Mammary epithelial cell (primary cell): ENCODE measurements around the gene AFG1L.

Experiments used
- CTCF ChIP-seq, 2 donors: IDR thresholded peaks in 1 of 2; conservative IDR thresholded peaks in 1 of 2; 2 replicates each; pipeline ENCODE4 v1.5.1; 2011 to 2012; ENCODE audit warnings: inconsistent platforms in 2 of 2, low read length in 2 of 2, mild to moderate bottlenecking in 2 of 2, control low read depth in 1 of 2, low read depth in 1 of 2; ENCODE audit not compliant: insufficient read depth in 1 of 2; ENCODE audit errors: extremely low read depth in 1 of 2
- EZH2 ChIP-seq: IDR thresholded peaks from 2 replicates; pipeline ENCODE4 v1.6.1; 2012; ENCODE audit warnings: low read length, inconsistent platforms, borderline replicate concordance

- TF ChIP-seq CTCF (conservative IDR thresholded peaks at IDR 0.05 in 1 of 2, IDR thresholded peaks at IDR 0.05 in 1 of 2; ENCODE audit: extremely low read depth in 1 of 2, insufficient read depth in 1 of 2, low read depth in 1 of 2, low read length in 2 of 2), result no peak
- TF ChIP-seq EZH2, result no peak
Measured at GRCh38 chr6:108544606-108545005, 249.8 kb downstream of the AFG1L start.
